ENCODE measurements around the gene CNTNAP2. TPM values are rescaled to one million over a fixed set of nuclear protein-coding genes. Genes with fewer than 3 reads are reported as not detected.
"Not testable (repeated sequence)": the region's sequence is repeated elsewhere in the genome, so short reads cannot be mapped to it uniquely, and the experiment has no call there.

CNTNAP2 gene
- total RNA-seq, 4 donors from 2014 or later = 0.42 to 0.71 TPM; not detected in 2

DNA sequence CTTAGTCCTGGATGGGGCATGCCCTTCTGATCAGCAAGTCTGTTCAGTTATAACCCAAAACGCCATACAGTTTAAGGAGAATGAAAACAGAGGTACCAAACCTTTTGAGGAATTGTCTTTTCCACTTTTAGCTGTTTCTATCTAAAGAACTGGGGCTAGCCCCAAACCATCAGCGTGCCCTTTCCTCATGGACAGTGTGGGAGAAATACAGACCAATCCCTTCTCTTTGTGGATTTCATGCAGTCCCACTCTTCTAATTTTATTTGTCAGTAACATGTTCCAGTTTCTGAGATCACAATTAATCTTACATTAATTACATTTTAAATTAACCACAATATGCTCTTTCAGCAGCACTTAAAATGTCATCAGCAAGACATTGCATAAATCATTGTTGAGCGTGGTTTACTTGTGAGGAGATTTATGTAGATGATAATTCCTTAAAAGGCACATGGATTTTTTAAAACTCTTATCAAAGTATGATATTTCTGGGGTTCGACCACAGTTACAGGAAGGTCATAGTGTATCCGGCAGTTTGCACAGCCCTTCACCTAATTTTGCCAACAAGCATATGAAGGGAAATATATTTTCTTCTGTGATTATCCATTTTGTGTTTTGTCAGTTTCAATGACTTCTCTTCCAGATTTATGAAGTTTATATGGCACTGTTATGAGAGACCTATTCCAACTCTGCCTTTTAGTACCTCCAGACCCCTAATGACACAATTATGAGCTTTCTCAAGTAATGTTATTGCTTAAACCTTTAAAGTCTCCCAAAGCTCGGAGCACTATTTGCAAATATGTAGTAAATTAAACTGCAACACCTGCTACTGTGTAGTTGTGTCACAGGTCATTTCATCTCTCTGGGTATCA is 1605.6 kb downstream of the CNTNAP2 start:
- TF ChIP-seq POLR2A (IDR thresholded peaks at IDR 0.05) = no peak
- TF ChIP-seq, protein P1, sequence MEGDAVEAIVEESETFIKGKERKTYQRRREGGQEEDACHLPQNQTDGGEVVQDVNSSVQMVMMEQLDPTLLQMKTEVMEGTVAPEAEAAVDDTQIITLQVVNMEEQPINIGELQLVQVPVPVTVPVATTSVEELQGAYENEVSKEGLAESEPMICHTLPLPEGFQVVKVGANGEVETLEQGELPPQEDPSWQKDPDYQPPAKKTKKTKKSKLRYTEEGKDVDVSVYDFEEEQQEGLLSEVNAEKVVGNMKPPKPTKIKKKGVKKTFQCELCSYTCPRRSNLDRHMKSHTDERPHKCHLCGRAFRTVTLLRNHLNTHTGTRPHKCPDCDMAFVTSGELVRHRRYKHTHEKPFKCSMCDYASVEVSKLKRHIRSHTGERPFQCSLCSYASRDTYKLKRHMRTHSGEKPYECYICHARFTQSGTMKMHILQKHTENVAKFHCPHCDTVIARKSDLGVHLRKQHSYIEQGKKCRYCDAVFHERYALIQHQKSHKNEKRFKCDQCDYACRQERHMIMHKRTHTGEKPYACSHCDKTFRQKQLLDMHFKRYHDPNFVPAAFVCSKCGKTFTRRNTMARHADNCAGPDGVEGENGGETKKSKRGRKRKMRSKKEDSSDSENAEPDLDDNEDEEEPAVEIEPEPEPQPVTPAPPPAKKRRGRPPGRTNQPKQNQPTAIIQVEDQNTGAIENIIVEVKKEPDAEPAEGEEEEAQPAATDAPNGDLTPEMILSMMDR (IDR thresholded peaks at IDR 0.05) = no peak

DNA sequence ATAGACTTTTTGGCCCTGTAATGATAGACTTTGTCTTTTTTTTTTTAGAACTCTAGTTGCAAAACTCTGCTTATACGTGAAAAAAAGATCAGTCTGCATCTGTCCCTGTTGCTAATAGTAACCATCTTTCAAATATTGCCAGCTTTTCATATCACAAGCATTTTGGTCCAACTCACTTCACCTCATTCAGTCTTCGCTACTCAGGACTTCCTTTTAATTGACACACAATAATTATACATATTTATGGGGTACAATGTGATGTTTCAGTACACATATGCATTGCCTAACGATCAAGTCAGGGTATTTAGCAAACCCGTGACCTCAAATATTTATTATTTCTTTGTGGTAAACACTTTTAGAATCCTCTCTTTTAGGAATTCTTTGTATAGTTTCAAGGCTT is 1606.9 kb downstream of the CNTNAP2 start:
- DNase-seq (ENCODE audit: low spot score in 2 of 2) = no peak
- no peak overlapping the region for H3K4me3 ChIP-seq (ENCODE audit: low read depth, poor library complexity, severe bottlenecking)
- no peak for TF ChIP-seq POLR2A (IDR thresholded peaks at IDR 0.05)
- TF ChIP-seq, protein P1 (IDR thresholded peaks at IDR 0.05) = no peak
- intact Hi-C loops (cut with DNase I; ENCODE audit: low total_unique reads) = no loop called here
- WGBS, 2 donors = 69 to 77% methylated on average over 4 of the region's 4 CpGs

More for the DNA sequence above, 1605.6 kb downstream of the CNTNAP2 start:
- WGBS, 2 donors = 59 to 65% methylated on average over 6 of the region's 6 CpGs
- intact Hi-C loops (cut with DNase I; ENCODE audit: low total_unique reads) = no loop called here
- no peak for DNase-seq (ENCODE audit: low spot score in 2 of 2)
- H3K4me3 ChIP-seq (ENCODE audit: low read depth, poor library complexity, severe bottlenecking) = no peak overlapping the region

DNA sequence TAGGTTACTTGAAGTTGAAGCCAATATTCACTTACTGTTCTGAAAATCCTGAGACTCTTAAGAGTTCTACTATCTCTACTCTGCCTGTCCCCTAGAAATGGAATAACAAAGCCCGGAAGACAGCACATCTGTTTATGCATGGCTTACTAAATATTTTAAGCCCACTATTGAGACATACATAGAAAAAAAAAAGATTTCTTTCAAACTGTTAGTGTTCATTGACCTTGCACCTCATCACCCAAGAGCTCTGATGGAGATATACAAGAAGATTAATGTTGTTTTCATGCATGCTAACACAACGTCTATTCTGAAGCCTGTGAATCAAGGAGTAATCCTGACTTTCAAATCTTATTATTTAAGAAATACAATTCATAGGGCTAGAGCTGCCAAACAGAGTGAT is 1614.7 kb downstream of the CNTNAP2 start:
- no peak for DNase-seq (ENCODE audit: low spot score in 2 of 2)
- TF ChIP-seq POLR2A (IDR thresholded peaks at IDR 0.05) = no peak
- TF ChIP-seq, protein P1 (IDR thresholded peaks at IDR 0.05) = no peak
- WGBS, 2 donors = 60 to 68% methylated on average over 2 of the region's 2 CpGs
- intact Hi-C loops (cut with DNase I; ENCODE audit: low total_unique reads) = no loop called here
- H3K4me3 ChIP-seq (ENCODE audit: low read depth, poor library complexity, severe bottlenecking) = no peak overlapping the region

DNA sequence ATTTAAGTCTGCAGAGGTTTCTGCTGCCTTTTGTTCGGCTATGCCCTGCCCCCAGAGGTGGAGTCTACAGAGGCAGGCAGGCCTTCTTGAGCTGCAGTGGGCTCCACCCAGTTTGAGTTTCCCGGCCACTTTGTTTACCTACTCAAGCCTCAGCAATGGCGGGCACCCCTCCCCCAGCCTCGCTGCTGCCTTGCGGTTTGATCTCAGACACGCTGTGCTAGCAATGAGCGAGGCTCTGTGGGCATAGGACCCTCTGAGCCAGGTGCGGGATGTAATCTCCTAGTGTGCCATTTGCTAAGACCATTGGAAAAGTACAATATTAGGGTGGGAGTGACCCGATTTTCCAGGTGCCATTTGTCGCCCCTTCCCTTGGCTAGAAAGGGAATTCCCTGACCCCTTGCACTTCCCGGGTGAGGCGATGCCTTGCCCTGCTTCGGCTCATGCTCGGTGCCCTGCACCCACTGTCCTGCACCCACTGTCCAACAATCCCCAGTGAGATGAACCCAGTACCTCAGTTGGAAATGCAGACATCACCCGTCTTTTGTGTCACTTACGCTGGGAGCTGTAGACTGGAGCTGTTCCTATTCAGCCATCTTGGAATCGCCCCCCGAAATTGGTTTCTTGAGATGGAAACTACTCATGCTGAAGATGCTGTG is 1621.1 kb downstream of the CNTNAP2 start:
- intact Hi-C loops (cut with DNase I; ENCODE audit: low total_unique reads); DNase-seq (ENCODE audit: low spot score in 2 of 2); H3K4me3 ChIP-seq (ENCODE audit: low read depth, poor library complexity, severe bottlenecking): not testable (repeated sequence)
- WGBS, 2 donors = 91 to 93% methylated on average over 18 of the region's 18 CpGs

DNA sequence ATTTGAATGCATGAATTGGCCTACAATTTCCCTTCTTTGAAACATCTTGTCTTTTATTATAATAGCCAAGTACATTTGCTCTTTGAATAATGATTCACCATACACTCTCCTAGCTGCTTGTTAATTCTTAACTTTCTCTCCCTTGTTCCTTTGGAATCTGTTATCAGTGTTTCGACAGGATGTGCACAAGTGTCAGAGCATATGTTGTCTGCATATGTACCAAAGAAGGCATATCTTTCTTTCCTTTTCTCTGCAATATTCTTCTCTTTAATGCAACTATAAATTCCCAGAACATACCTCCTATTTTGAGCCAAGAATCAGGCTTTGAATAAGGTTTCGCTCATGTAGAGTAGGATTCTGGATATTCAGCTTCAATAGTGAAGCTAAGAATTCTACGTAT is 1625.7 kb downstream of the CNTNAP2 start:
- no peak overlapping the region for H3K4me3 ChIP-seq (ENCODE audit: low read depth, poor library complexity, severe bottlenecking)
- DNase-seq (ENCODE audit: low spot score in 2 of 2) = no peak
- no peak for TF ChIP-seq POLR2A (IDR thresholded peaks at IDR 0.05)
- TF ChIP-seq, protein P1 (IDR thresholded peaks at IDR 0.05) = no peak
- WGBS, 2 donors = 83 to 86% methylated on average over 3 of the region's 3 CpGs
- intact Hi-C loops (cut with DNase I; ENCODE audit: low total_unique reads) = no loop called here

DNA sequence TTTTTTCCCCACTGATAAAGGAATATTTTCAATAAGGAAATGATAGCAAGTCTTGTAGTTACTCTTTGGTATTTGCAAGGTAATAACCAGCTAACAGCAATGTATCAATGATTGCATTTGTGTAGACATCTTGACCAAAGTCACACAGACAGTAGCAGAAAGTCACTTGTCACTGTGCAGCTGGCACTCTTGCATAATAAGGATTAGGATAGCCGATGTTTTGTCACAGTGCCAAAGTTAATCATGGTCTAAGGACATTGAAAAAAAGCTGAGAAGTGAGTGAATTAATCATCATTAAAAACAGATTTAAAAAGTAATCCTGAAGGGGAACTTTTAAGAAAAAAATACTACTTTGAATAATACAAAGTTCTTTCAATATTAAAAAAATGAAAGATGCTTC is 1639.7 kb downstream of the CNTNAP2 start:
- WGBS, 2 donors = 14 to 29% methylated on average over 1 of the region's 1 CpG
- TF ChIP-seq, protein P1 (IDR thresholded peaks at IDR 0.05) = no peak
- no peak for TF ChIP-seq POLR2A (IDR thresholded peaks at IDR 0.05)
- intact Hi-C loops (cut with DNase I; ENCODE audit: low total_unique reads) = no loop called here
- H3K4me3 ChIP-seq (ENCODE audit: low read depth, poor library complexity, severe bottlenecking) = no peak overlapping the region
- no peak for DNase-seq (ENCODE audit: low spot score in 2 of 2)

All from lower leg skin (tissue), 4 donors.